Activated CD8-positive, alpha-beta memory T cell treated with anti-CD3 and anti-CD28 coated beads for 24 hours (primary cell): ENCODE measurements around the gene TBX2.
A peak's percentile ranks its signal among the peaks of the same experiment; 100 is the strongest.

Experiments
- DNase-seq: peaks from one replicate; pipeline ENCODE4 v3.0.0-alpha.2; 2020

TBX2 gene

GRCh38 chr17:61403801-61404662 lies 4.4 kb downstream of the TBX2 start:
- peak; percentile 66 for DNase-seq

- no peak for DNase-seq
Observed at GRCh38 chr17:61404663-61404912, 4.9 kb downstream of the TBX2 start.

GRCh38 chr17:61404913-61405685 lies 5.5 kb downstream of the TBX2 start:
- no peak for DNase-seq

GRCh38 chr17:61405686-61406536 lies 6.3 kb downstream of the TBX2 start:
- DNase-seq: no peak

- no peak for DNase-seq
Observed at GRCh38 chr17:61406537-61406845, 6.8 kb downstream of the TBX2 start.

- no peak for DNase-seq
Observed at GRCh38 chr17:61406971-61407911, 7.6 kb downstream of the TBX2 start.

- DNase-seq: peak; percentile 60
Observed at GRCh38 chr17:61408151-61409041, 8.8 kb downstream of the TBX2 start.

- peak; percentile 79 for DNase-seq
Observed at GRCh38 chr17:61409301-61410112, 9.9 kb downstream of the TBX2 start.

- DNase-seq: peak; percentile 90
Observed at GRCh38 chr17:61410141-61411010, 10.7 kb downstream of the TBX2 start.

- DNase-seq: no peak
Observed at GRCh38 chr17:61411011-61411260, 11.3 kb downstream of the TBX2 start.

GRCh38 chr17:61411261-61412142 lies 11.9 kb downstream of the TBX2 start:
- DNase-seq: peak; percentile 76

- peak; percentile 94 for DNase-seq
Observed at GRCh38 chr17:61412143-61412859, 12.7 kb downstream of the TBX2 start.

- no peak for DNase-seq
Observed at GRCh38 chr17:61412860-61413660, 13.4 kb downstream of the TBX2 start.

GRCh38 chr17:61413661-61414126 lies 14.1 kb downstream of the TBX2 start:
- no peak for DNase-seq

- no peak for DNase-seq
Observed at GRCh38 chr17:61414141-61414935, 14.7 kb downstream of the TBX2 start.

GRCh38 chr17:61414936-61415251 lies 15.3 kb downstream of the TBX2 start:
- no peak for DNase-seq
